ENCODE results near the gene VPS4A. TPM values are rescaled to one million over a fixed set of nuclear protein-coding genes. Genes with fewer than 3 reads are reported as not detected.

The VPS4A gene
- total RNA-seq, 1 experiment from 2014 or later: 31.4 TPM

- intact Hi-C loops (cut with micrococcal nuclease; ENCODE audit: unreplicated experiment): no loop called here
- no TSS peak for BruUV-seq (replicated peaks)
- Mint-ChIP-seq H3K27me3 (ENCODE audit: unreplicated experiment) (no peaks in the 10 kb centered on the region), H3K4me3 (ENCODE audit: low read depth, unreplicated experiment) (peak overlapping the region; percentile 99), H3K27ac (ENCODE audit: unreplicated experiment) (peak overlapping the region; percentile 81), H3K9me3 (ENCODE audit: low read depth, unreplicated experiment) (no peaks in the 10 kb centered on the region), H3K4me1 (ENCODE audit: low read depth, unreplicated experiment) (peaks cover 33% of the 10 kb centered on the region), H3K36me3 (ENCODE audit: insufficient read depth, unreplicated experiment) (peaks cover 83% of the 10 kb centered on the region)
- no peak for TF ChIP-seq CTCF (IDR thresholded peaks at IDR 0.05; ENCODE audit: unreplicated experiment)
- CTCF ChIA-PET: interaction anchor here (1.9 kb wide), 1 partner anchor 179 kb away, joined by 7 read pairs; no protein-coding TSS in a partner anchor
- DNase-seq: no peak
Observed at GRCh38 chr16:69328854-69329316, 17.7 kb downstream of the VPS4A start.

GRCh38 chr16:69329369-69330285 lies 18.5 kb downstream of the VPS4A start:
- peak; percentile 68 for DNase-seq
- H3K4me1 Mint-ChIP-seq (ENCODE audit: low read depth, unreplicated experiment): peaks cover 26% of the 10 kb centered on the region
- no peaks in the 10 kb centered on the region for H3K27me3 Mint-ChIP-seq (ENCODE audit: unreplicated experiment)
- H3K9me3 Mint-ChIP-seq (ENCODE audit: low read depth, unreplicated experiment): no peaks in the 10 kb centered on the region
- H3K36me3 Mint-ChIP-seq (ENCODE audit: insufficient read depth, unreplicated experiment): peaks cover 82% of the 10 kb centered on the region
- peak overlapping the region; percentile 81 for H3K27ac Mint-ChIP-seq (ENCODE audit: unreplicated experiment)
- H3K4me3 Mint-ChIP-seq (ENCODE audit: low read depth, unreplicated experiment): peak overlapping the region; percentile 99
- CTCF ChIA-PET: interaction anchor here (1.0 to 1.9 kb wide), 2 partner anchors 11 to 179 kb away, joined by 3 to 7 read pairs; no protein-coding TSS in a partner anchor
- intact Hi-C loops (cut with micrococcal nuclease; ENCODE audit: unreplicated experiment): no loop called here
- no peak for TF ChIP-seq CTCF (IDR thresholded peaks at IDR 0.05; ENCODE audit: unreplicated experiment)
- no TSS peak for BruUV-seq (replicated peaks)

GRCh38 chr16:69330286-69331109 lies 19.3 kb downstream of the VPS4A start, which contains the start of gene PDF:
Gene PDF, minus strand, starts transcription at chr16:69330588. Its CDS starts 18 bp downstream, at chr16:69330570.
- Mint-ChIP-seq H3K9me3 (ENCODE audit: low read depth, unreplicated experiment) (no peaks in the 10 kb centered on the region), H3K27me3 (ENCODE audit: unreplicated experiment) (no peaks in the 10 kb centered on the region), H3K27ac (ENCODE audit: unreplicated experiment) (peak within 1 kb of the TSS; percentile 81), H3K4me1 (ENCODE audit: low read depth, unreplicated experiment) (peaks cover 22% of the 10 kb centered on the region), H3K36me3 (ENCODE audit: insufficient read depth, unreplicated experiment) (peaks cover 82% of the 10 kb centered on the region), H3K4me3 (ENCODE audit: low read depth, unreplicated experiment) (peak within 1 kb of the TSS; percentile 99)
- intact Hi-C loops (cut with micrococcal nuclease; ENCODE audit: unreplicated experiment): no loop called here
- CTCF ChIA-PET: interaction anchor here (0.7 to 1.0 kb wide), 2 partner anchors 12 to 18 kb away, joined by 3 read pairs; no protein-coding TSS in a partner anchor
- TF ChIP-seq CTCF (IDR thresholded peaks at IDR 0.05; ENCODE audit: unreplicated experiment): no peak
- DNase-seq: peak; percentile 96
- no TSS peak for BruUV-seq (replicated peaks)

GRCh38 chr16:69334696-69335095 lies 23.5 kb downstream of the VPS4A start:
- Mint-ChIP-seq H3K9me3 (ENCODE audit: low read depth, unreplicated experiment) (no peaks in the 10 kb centered on the region), H3K27me3 (ENCODE audit: unreplicated experiment) (no peaks in the 10 kb centered on the region), H3K4me3 (ENCODE audit: low read depth, unreplicated experiment) (no peak overlapping the region), H3K27ac (ENCODE audit: unreplicated experiment) (no peak overlapping the region), H3K36me3 (ENCODE audit: insufficient read depth, unreplicated experiment) (peaks cover 86% of the 10 kb centered on the region), H3K4me1 (ENCODE audit: low read depth, unreplicated experiment) (peaks cover 18% of the 10 kb centered on the region)
- no peak for DNase-seq
- CTCF ChIA-PET: no interaction called here
- no TSS peak for BruUV-seq (replicated peaks)
- intact Hi-C loops (cut with micrococcal nuclease; ENCODE audit: unreplicated experiment): no loop called here
- no peak for TF ChIP-seq CTCF (IDR thresholded peaks at IDR 0.05; ENCODE audit: unreplicated experiment)
